Measurements from ENCODE around the gene PUS7L. TPM values are rescaled to one million over a fixed set of nuclear protein-coding genes. Genes with fewer than 3 reads are reported as not detected.
"Not testable (repeated sequence)": the region's sequence is repeated elsewhere in the genome, so short reads cannot be mapped to it uniquely, and the experiment has no call there.

Gene PUS7L
- total RNA-seq, 1 experiment from 2014 or later: 10.2 TPM

GRCh38 chr12:43692064-43692463 lies 66.5 kb downstream of the PUS7L start:
- intact Hi-C loops (cut with micrococcal nuclease; ENCODE audit: unreplicated experiment): no loop called here
- no peak for TF ChIP-seq CTCF (IDR thresholded peaks at IDR 0.05; ENCODE audit: unreplicated experiment)
- Mint-ChIP-seq H3K27me3 (ENCODE audit: unreplicated experiment) (no peaks in the 10 kb centered on the region), H3K4me1 (ENCODE audit: low read depth, unreplicated experiment) (no peaks in the 10 kb centered on the region), H3K27ac (ENCODE audit: unreplicated experiment) (no peak overlapping the region), H3K36me3 (ENCODE audit: insufficient read depth, unreplicated experiment) (no peaks in the 10 kb centered on the region), H3K4me3 (ENCODE audit: low read depth, unreplicated experiment) (no peak overlapping the region), H3K9me3 (ENCODE audit: low read depth, unreplicated experiment) (no peaks in the 10 kb centered on the region)
- DNase-seq: no peak
- CTCF ChIA-PET: no interaction called here
- no TSS peak for BruUV-seq (replicated peaks)

GRCh38 chr12:43685491-43685890 lies 73.1 kb downstream of the PUS7L start:
- DNase-seq; H3K27ac Mint-ChIP-seq (ENCODE audit: unreplicated experiment); BruUV-seq (replicated peaks); CTCF ChIA-PET; H3K36me3 Mint-ChIP-seq (ENCODE audit: insufficient read depth, unreplicated experiment); H3K4me1 Mint-ChIP-seq (ENCODE audit: low read depth, unreplicated experiment); intact Hi-C loops (cut with micrococcal nuclease; ENCODE audit: unreplicated experiment); H3K27me3 Mint-ChIP-seq (ENCODE audit: unreplicated experiment); H3K9me3 Mint-ChIP-seq (ENCODE audit: low read depth, unreplicated experiment); H3K4me3 Mint-ChIP-seq (ENCODE audit: low read depth, unreplicated experiment): not testable (repeated sequence)

GRCh38 chr12:43676183-43676813 lies 82.3 kb downstream of the PUS7L start:
- no peaks in the 10 kb centered on the region for H3K9me3 Mint-ChIP-seq (ENCODE audit: low read depth, unreplicated experiment)
- intact Hi-C loops (cut with micrococcal nuclease; ENCODE audit: unreplicated experiment): no loop called here
- no peaks in the 10 kb centered on the region for H3K27me3 Mint-ChIP-seq (ENCODE audit: unreplicated experiment)
- no peak overlapping the region for H3K4me3 Mint-ChIP-seq (ENCODE audit: low read depth, unreplicated experiment)
- CTCF ChIA-PET: no interaction called here
- H3K27ac Mint-ChIP-seq (ENCODE audit: unreplicated experiment): no peak overlapping the region
- TF ChIP-seq CTCF (IDR thresholded peaks at IDR 0.05; ENCODE audit: unreplicated experiment): peak; percentile 22
- no peaks in the 10 kb centered on the region for H3K4me1 Mint-ChIP-seq (ENCODE audit: low read depth, unreplicated experiment)
- peak; percentile 11 for DNase-seq
- BruUV-seq (replicated peaks): no TSS peak
- H3K36me3 Mint-ChIP-seq (ENCODE audit: insufficient read depth, unreplicated experiment): no peaks in the 10 kb centered on the region

GRCh38 chr12:43675048-43675904 lies 83.3 kb downstream of the PUS7L start:
- Mint-ChIP-seq H3K27me3 (ENCODE audit: unreplicated experiment) (no peaks in the 10 kb centered on the region), H3K4me1 (ENCODE audit: low read depth, unreplicated experiment) (no peaks in the 10 kb centered on the region), H3K36me3 (ENCODE audit: insufficient read depth, unreplicated experiment) (no peaks in the 10 kb centered on the region), H3K9me3 (ENCODE audit: low read depth, unreplicated experiment) (no peaks in the 10 kb centered on the region), H3K27ac (ENCODE audit: unreplicated experiment) (no peak overlapping the region), H3K4me3 (ENCODE audit: low read depth, unreplicated experiment) (no peak overlapping the region)
- BruUV-seq (replicated peaks): no TSS peak
- no peak for DNase-seq
- CTCF ChIA-PET: no interaction called here
- no peak for TF ChIP-seq CTCF (IDR thresholded peaks at IDR 0.05; ENCODE audit: unreplicated experiment)
- intact Hi-C loops (cut with micrococcal nuclease; ENCODE audit: unreplicated experiment): no loop called here

GRCh38 chr12:43669373-43669772 lies 89.2 kb downstream of the PUS7L start:
- Mint-ChIP-seq H3K36me3 (ENCODE audit: insufficient read depth, unreplicated experiment) (no peaks in the 10 kb centered on the region), H3K4me1 (ENCODE audit: low read depth, unreplicated experiment) (no peaks in the 10 kb centered on the region), H3K27ac (ENCODE audit: unreplicated experiment) (no peak overlapping the region), H3K9me3 (ENCODE audit: low read depth, unreplicated experiment) (no peaks in the 10 kb centered on the region), H3K27me3 (ENCODE audit: unreplicated experiment) (no peaks in the 10 kb centered on the region), H3K4me3 (ENCODE audit: low read depth, unreplicated experiment) (no peak overlapping the region)
- no peak for TF ChIP-seq CTCF (IDR thresholded peaks at IDR 0.05; ENCODE audit: unreplicated experiment)
- no TSS peak for BruUV-seq (replicated peaks)
- intact Hi-C loops (cut with micrococcal nuclease; ENCODE audit: unreplicated experiment): no loop called here
- no peak for DNase-seq
- CTCF ChIA-PET: no interaction called here
